Stimulated activated CD8-positive, alpha-beta memory T cell treated with anti-CD3 and anti-CD28 coated beads, Interleukin-4, amount 100 ng/mL, for 48 hours (primary cell): Measurements from ENCODE around the gene C17orf113.

ENCODE experiments used
- DNase-seq: peaks from one replicate; pipeline ENCODE4 v3.0.0-alpha.2; 2020

C17orf113 gene

DNA sequence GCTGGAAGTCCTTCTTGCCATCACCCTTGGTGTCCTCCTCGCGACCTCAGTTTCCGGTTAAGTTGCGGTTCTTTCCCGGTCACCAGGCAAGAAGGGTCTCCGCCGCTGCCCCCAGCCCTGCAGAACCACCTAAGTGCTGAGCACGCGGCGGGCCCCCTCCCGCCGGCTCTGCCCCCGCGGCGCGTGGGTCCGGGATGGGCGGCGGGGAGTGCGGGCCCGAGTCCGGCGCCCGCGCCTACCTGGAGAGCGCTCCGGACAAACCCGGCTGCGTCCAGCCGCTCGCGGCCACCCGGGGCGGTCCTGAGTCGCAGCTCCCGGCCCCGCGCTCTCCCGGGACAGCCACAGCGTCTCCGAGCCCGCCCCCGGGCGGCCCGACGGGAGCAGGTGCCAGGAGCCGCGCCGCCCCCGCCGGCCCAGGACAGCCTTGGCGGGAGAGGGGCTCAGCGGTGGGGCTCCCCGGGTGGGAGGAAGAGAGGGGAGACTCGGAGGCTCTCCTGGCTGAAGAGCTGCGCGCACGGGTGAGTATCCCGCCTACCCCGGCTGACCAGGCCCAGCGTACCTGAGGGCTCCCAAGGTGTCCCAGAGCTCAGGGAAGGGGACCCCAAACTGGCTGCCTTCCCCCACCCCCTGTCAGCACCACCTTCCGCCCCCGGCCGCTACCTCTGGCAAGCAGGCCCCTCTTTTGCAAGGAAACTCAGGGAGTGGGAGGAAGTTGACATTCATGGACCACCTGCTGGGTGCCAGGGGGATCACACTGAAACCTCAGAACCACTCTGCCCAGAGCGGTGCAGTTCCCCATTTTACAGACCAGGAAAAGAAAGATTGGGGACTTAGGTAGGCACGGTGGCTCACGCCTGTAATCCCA, 22.2 kb upstream of the C17orf113 start:
- DNase-seq = no peak

DNA sequence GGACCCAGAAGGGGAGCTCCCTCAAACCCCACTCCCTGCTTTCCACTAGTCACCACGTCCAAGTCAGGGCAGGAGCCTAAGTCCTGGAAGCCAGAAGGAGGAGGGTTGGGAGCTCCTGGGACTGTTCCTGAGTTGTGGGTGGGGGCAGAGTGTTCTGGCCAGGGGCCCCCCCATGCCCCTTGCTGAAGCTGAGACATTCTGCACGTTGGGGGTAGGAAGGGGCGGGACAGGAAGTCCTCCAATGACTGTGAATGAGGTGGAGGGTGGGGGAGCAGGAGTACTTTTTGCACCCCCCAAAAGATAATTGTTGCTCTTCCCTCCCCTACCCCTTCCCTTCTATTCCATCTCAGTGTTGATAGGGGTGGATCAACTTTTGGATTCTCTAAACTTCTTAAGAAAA, 21.4 kb upstream of the C17orf113 start:
- DNase-seq = peak; percentile 47

- DNase-seq = no peak
Measured at GRCh38 chr17:42068979-42069378, 18.6 kb upstream of the C17orf113 start.

DNA sequence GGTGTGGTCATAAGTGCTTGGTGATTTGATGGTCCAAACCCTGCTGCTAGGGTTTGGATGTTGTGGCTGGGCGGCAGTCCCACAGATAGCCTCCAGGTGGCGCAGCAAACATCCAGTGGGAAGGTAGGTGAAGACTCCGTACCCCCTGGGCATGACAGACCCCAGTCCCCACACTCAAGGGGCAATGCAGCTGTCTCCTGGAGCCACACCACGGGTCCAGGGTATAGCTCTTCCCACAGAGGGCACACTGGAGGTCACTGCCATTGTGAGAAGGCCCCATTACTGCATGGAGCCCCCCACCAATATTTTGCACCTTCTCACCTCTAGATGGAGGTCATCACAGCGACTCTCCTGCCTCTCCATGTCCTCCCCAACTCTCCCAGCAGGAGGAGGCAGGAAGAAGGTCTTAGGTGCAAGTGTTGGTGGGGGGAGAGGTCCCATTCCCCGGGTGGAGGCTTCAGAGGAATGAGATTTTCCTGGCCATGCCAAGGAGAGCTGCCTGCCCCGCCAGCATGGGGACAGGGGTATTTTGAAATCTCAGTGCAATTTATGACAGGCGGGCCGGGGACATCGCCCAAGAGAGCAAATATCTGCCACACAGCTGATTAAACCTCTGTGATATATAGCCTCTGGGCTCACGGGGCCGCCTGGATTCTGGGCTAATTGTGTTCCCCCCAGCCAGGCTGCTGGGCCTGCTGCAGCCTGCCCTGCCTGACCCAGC, 17.1 kb upstream of the C17orf113 start:
- DNase-seq = peak; percentile 92

- DNase-seq = no peak
Measured at GRCh38 chr17:42065201-42065600, 14.8 kb upstream of the C17orf113 start.

DNA sequence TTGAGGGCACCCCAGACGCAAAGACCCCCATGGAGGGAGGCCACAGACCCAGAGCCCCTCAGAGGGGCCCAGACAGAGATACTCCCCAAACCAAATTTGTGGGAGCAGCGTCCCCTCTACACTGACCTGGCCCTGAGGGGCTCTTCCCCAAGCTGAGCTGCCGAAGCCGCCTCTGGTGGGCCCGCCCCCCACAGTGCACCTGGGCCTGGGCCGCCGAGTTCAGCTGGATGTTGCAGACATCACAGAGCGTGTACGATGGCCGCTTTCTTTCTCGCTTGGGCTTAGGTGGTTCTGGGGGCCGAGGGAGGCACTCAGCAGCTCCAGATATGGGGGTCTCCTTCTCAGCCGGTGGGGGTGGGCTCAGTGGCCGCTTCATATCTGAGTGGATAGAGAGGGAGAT, 12.3 kb upstream of the C17orf113 start:
- DNase-seq = no peak

DNA sequence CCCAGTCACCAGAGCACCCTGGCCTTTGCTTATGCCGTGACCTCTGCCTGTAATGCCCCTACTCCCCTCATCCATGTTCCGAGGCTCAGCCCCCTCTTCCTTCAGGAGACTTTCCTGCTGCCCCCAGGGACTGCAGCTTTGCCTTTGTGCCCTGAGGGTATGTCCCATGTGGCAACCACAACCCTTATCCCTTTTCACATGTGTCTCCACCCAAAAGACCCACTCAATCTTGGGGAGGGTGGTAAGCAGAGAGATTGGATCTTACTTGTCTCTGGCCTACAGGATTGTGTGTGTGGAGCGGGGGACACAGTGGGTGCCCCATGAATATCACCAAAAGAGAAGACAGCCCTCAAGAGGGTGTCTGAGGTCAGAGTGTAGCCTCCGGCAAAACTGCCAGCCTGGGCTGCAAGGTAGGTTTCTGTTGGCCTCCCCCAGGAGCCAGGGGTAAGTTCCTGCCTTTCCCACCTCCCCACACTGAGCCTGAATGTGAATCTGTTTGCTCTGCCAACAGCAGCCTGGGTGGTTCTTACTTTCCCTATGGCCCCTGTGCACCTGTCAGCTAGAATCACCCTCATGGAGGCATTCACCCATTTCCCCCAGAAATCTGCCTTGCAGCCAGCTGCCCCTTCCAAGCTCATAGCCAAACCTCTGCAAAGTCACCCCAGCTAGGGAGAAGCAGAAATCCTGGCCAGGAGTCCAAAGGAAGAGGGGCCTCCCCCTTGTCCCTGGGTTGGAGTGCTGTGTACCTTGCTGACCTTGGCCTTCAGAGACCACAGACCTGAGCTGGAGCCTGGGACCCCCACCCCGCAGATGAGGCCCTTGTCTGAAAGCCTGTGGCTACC, 11.5 kb upstream of the C17orf113 start:
- no peak for DNase-seq

- DNase-seq = no peak
Measured at GRCh38 chr17:42060231-42060630, 9.8 kb upstream of the C17orf113 start.

DNA sequence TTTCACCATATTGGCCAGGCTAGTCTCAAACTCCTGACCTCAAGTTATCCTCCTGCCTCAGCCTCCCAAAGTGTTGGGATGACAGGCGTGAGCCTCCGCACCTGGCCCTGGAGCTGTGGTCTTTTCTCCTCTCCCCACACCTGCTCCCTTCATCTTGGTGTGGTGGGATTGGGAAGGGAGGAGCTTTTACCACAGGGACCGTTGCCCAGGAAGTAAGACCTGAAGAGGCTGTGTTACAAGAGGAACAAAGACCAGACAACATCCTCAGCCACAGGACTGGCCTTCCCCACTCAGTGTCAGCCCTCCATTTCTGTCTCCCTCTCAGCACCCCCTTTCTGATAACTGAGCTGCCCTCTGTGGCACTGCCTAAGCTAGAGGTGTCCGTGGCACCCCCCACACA, 9.4 kb upstream of the C17orf113 start:
- DNase-seq = no peak

DNA sequence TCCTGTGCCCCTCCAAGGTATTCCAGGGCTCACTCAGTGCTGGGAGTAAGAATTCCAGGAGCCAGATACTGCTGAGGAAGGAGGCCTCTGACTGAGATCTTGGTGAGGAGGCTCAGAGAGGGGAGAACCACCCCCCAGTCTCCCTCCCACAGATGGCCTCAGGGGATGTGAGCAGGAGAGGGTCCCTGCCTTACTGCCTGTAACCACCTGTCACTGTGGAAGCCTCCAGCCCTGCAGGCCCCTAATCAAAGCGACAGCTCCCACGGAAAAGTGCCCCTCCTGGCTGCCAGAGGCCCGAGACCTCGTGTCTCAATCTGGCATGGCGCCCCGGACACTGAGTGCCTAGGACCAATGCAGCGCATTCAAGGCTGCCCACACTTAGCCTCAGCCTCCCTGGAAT, 7.7 kb upstream of the C17orf113 start:
- DNase-seq = no peak

- no peak for DNase-seq
Measured at GRCh38 chr17:42056635-42057034, 6.2 kb upstream of the C17orf113 start.

DNA sequence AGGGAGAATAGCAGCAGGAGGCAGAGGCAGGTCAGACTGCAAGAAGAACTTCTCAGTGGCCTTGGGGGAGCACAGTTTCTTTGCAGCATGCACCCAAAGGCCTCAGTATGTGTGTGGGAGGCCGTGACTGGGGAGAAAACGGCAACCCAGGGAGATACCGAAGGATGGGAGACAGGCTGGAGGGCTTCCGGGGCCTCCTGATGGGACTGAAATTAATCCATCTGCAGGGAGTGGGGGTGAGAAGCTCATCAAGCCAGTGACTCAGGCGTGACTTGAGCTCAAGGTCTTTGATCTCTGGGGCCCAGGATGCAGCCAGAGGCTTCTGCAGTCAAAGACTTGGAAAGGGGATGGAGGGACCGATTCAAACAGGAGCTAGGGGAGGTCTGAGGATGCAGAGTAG, 5.1 kb upstream of the C17orf113 start:
- DNase-seq = no peak

DNA sequence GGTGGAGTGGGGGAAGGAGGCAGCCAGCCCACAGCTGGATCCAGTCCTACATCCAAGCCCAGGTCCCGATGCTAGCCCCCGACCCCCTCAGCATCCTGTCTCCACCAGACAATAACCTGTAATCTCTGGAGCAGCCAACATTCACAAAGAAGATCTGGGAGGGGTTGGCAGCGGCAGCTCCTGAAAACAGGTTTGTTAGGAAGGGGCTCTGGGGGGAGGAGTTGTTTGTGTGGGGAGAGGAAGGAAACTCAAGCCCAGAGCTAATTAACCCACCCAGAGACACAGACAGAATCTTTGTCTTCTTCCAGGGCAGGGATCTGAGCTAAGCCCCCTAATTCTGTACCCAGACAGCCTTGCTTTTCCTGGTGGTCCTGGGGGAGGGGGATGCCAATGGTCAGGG, 4.6 kb upstream of the C17orf113 start:
- DNase-seq = no peak

GRCh38 chr17:42053731-42054500, 3.5 kb upstream of the C17orf113 start:
- DNase-seq = no peak

- DNase-seq = no peak
Measured at GRCh38 chr17:42052346-42052877, 2.0 kb upstream of the C17orf113 start.

DNA sequence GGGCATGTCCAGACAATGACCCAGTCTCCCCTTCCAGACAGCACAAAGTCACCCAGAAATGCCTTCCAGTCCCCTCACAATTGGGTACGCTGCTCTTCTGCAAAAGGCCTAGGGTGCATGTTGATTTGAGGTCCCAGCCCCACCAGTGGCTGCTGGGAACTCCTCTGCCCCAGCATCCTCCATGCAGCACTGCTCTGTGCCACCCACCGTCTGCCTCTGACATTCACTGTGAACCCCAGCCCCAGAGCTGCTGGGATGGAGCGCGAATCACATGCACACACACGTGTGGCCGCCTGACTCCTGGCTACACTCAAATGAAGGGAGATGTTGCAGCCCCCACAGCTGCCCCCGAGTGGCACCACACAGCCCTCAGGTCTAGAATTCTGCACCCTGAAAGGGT, 1.2 kb upstream of the C17orf113 start:
- no peak for DNase-seq

- no peak for DNase-seq
Measured at GRCh38 chr17:42051013-42051400, 606 bp upstream of the C17orf113 start.

- no peak for DNase-seq
Measured at GRCh38 chr17:42049834-42050392, 488 bp downstream of the C17orf113 start.

DNA sequence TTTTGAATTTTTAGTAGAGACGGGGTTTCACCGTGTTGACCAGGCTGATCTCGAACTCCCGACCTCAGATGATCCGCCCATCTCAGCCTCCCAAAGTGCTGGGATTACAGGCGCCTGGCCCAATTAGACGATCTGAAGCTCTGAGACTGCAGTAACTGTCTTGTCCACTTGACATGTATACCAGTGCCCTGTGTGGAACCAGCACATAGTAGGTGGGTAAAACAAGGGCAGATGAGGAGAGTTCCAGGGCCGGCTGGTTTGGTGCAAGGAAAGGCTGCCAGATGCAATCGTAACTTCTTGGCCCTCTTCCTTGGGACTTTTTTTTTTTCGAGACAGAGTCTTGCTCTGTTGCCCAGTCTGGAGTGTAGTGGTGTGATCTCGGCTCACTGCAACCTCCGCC, 3.1 kb downstream of the C17orf113 start:
- DNase-seq = no peak

DNA sequence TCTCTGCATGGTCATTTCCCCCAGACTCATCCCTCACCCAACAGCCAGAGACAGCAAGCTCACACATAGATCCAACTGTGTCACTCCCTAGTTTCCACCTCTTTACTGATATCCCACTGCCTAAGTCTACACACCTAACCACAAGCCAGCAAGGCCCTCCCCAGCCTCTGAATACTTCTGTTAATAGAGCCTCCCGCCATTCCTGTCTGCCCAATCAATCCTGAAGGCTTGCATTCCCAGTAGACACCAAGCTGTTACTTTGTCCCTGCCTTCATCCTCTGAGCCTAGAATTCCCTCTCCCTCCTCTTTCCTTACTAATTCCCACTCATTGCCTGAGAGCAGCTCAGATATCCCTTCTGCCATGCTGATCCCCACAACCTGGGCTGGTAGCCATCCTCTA, 4.7 kb downstream of the C17orf113 start:
- no peak for DNase-seq

DNA sequence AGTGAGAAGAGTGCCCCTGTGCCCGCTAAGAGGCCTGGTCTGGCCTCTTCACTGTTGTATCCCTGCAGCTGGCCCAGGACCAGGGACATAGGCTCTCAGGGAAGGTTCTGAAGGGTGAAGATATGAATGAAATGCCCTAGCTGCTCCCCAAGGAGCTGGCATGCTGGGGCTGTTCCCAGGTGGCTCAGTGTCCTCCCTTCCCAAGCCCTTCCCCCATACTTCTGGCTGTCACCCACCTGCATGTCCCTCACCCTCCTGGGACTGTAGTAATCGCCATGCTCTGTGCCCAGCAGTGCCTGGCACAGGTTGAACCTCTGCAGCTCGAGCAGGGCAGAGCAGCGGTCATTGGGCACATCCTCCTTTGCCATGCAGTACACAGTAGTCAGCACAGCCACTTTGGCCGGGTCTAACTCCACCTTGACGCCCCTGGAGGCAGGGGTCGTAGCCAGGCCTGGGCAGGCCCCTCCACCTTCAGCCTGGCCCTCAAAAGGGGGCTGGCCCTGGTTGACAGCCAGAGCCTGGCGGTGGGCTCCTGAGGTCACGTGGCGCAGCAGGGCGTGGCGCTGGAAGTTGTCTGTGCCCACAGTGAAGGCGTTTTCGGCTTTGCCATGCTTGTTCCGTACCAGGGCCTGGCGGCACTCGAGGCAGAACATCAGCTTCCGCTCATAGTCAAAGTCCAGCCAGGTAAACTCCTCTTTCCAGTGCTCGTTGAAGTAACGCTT, 7.6 kb downstream of the C17orf113 start:
- no peak for DNase-seq
